Stimulated activated CD4-positive, alpha-beta T cell treated with anti-CD3 and anti-CD28 coated beads, Interleukin-1b, Interleukin-23, amount 100 ng/mL, for 4 hours (primary cell): ENCODE results near the gene SNX25.
A peak's percentile ranks its signal among the peaks of the same experiment; 100 is the strongest.

Experiments
- DNase-seq, 2 donors: peaks; one replicate each; pipeline ENCODE4 v3.0.0-alpha.2; 2020; ENCODE audit warnings: low read depth in 2 of 2

The SNX25 gene

GRCh38 chr4:185379326-185380295, 170.2 kb downstream of the SNX25 start:
- no peak for DNase-seq

GRCh38 chr4:185380320-185380719, 170.9 kb downstream of the SNX25 start:
- DNase-seq = no peak

GRCh38 chr4:185381288-185382196, 172.1 kb downstream of the SNX25 start:
- no peak for DNase-seq

- DNase-seq = no peak
Measured at GRCh38 chr4:185382754-185383153, 173.4 kb downstream of the SNX25 start.

GRCh38 chr4:185383451-185383850, 174.1 kb downstream of the SNX25 start:
- DNase-seq = no peak

GRCh38 chr4:185384061-185384460, 174.7 kb downstream of the SNX25 start:
- DNase-seq = no peak

GRCh38 chr4:185384930-185385331, 175.5 kb downstream of the SNX25 start:
- DNase-seq = no peak

GRCh38 chr4:185387957-185388356, 178.6 kb downstream of the SNX25 start:
- DNase-seq = no peak

- no peak for DNase-seq
Measured at GRCh38 chr4:185390941-185391340, 181.5 kb downstream of the SNX25 start.

- no peak for DNase-seq
Measured at GRCh38 chr4:185392156-185392555, 182.8 kb downstream of the SNX25 start.

GRCh38 chr4:185394568-185395237, 185.3 kb downstream of the SNX25 start:
- DNase-seq = no peak

GRCh38 chr4:185395238-185395955, 186.0 kb downstream of the SNX25 start, which contains the start of gene LRP2BP:
LRP2BP (minus strand) TSS chr4:185395924; CDS start chr4:185378186, 17,738 bp downstream.
- no peak for DNase-seq

GRCh38 chr4:185395956-185396723, 186.7 kb downstream of the SNX25 start:
- peak; percentile 93 to 95 for DNase-seq

GRCh38 chr4:185396724-185397385, 187.5 kb downstream of the SNX25 start, which contains the start of gene ANKRD37:
ANKRD37 (plus strand) TSS chr4:185396841; CDS start chr4:185396924, 83 bp downstream.
- DNase-seq = no peak

- no peak for DNase-seq
Measured at GRCh38 chr4:185398618-185399017, 189.2 kb downstream of the SNX25 start.

- no peak for DNase-seq
Measured at GRCh38 chr4:185399466-185399865, 190.1 kb downstream of the SNX25 start.

- no peak for DNase-seq
Measured at GRCh38 chr4:185404031-185404430, 194.6 kb downstream of the SNX25 start.

GRCh38 chr4:185405296-185405999, 196.1 kb downstream of the SNX25 start:
- DNase-seq = no peak

- no peak for DNase-seq
Measured at GRCh38 chr4:185408432-185408831, 199.0 kb downstream of the SNX25 start.
